T-helper 1 cell treated with Interleukin-12 subunit alpha and Interleukin-12 subunit beta and Interleukin-4 antibody, amounts not matched to agents 30 μg/mL and 1 μg/mL, for 36 hours (primary cell): ENCODE results near the gene TTC28.

Source experiments
- H3K27ac Mint-ChIP-seq: one replicate; pipeline ENCODE4 v1.8.0; 2021; ENCODE audit warnings: mild to moderate bottlenecking, mixed read lengths
- H3K27me3 Mint-ChIP-seq: one replicate; pipeline ENCODE4 v1.8.0; 2021; ENCODE audit warnings: low read depth, mixed read lengths
- H3K36me3 Mint-ChIP-seq: one replicate; pipeline ENCODE4 v1.8.0; 2021; ENCODE audit warnings: low read depth, mixed read lengths
- H3K4me1 Mint-ChIP-seq: one replicate; pipeline ENCODE4 v1.8.0; 2021; ENCODE audit warnings: low read depth, mixed read lengths
- H3K4me3 Mint-ChIP-seq: one replicate; pipeline ENCODE4 v1.8.0; 2021; ENCODE audit warnings: mild to moderate bottlenecking, moderate library complexity, mixed read lengths
- H3K9me3 Mint-ChIP-seq: one replicate; pipeline ENCODE4 v1.8.0; 2021; ENCODE audit warnings: mixed read lengths

Gene TTC28

GRCh38 chr22:28030473-28030872 lies 649.2 kb downstream of the TTC28 start:
- Mint-ChIP-seq H3K9me3 (no peaks in the 10 kb centered on the region), H3K4me1 (peaks cover 3% of the 10 kb centered on the region), H3K27me3 (no peaks in the 10 kb centered on the region), H3K27ac (no peak overlapping the region), H3K36me3 (no peaks in the 10 kb centered on the region), H3K4me3 (no peak overlapping the region)

GRCh38 chr22:28029956-28030355 lies 649.7 kb downstream of the TTC28 start:
- Mint-ChIP-seq H3K4me3 (no peak overlapping the region), H3K27ac (no peak overlapping the region), H3K36me3 (no peaks in the 10 kb centered on the region), H3K9me3 (no peaks in the 10 kb centered on the region), H3K27me3 (no peaks in the 10 kb centered on the region), H3K4me1 (peaks cover 2% of the 10 kb centered on the region)

- Mint-ChIP-seq H3K27me3 (no peaks in the 10 kb centered on the region), H3K4me1 (no peaks in the 10 kb centered on the region), H3K36me3 (no peaks in the 10 kb centered on the region), H3K9me3 (no peaks in the 10 kb centered on the region), H3K27ac (no peak overlapping the region), H3K4me3 (no peak overlapping the region)
Measured at GRCh38 chr22:28029201-28029948, 650.3 kb downstream of the TTC28 start.

- Mint-ChIP-seq H3K4me1 (no peaks in the 10 kb centered on the region), H3K27me3 (no peaks in the 10 kb centered on the region), H3K9me3 (no peaks in the 10 kb centered on the region), H3K27ac (no peak overlapping the region), H3K36me3 (no peaks in the 10 kb centered on the region), H3K4me3 (no peak overlapping the region)
Measured at GRCh38 chr22:28027453-28028448, 651.9 kb downstream of the TTC28 start.

GRCh38 chr22:28025866-28026575 lies 653.6 kb downstream of the TTC28 start:
- H3K4me3 Mint-ChIP-seq = no peak overlapping the region
- H3K9me3 Mint-ChIP-seq = no peaks in the 10 kb centered on the region
- no peaks in the 10 kb centered on the region for H3K36me3 Mint-ChIP-seq
- H3K27me3 Mint-ChIP-seq = no peaks in the 10 kb centered on the region
- no peaks in the 10 kb centered on the region for H3K4me1 Mint-ChIP-seq
- H3K27ac Mint-ChIP-seq = no peak overlapping the region

- H3K4me3 Mint-ChIP-seq = no peak overlapping the region
- no peak overlapping the region for H3K27ac Mint-ChIP-seq
- no peaks in the 10 kb centered on the region for H3K4me1 Mint-ChIP-seq
- no peaks in the 10 kb centered on the region for H3K36me3 Mint-ChIP-seq
- no peaks in the 10 kb centered on the region for H3K27me3 Mint-ChIP-seq
- H3K9me3 Mint-ChIP-seq = no peaks in the 10 kb centered on the region
Measured at GRCh38 chr22:28025333-28025732, 654.3 kb downstream of the TTC28 start.

- H3K4me1 Mint-ChIP-seq = no peaks in the 10 kb centered on the region
- H3K27me3 Mint-ChIP-seq = no peaks in the 10 kb centered on the region
- H3K9me3 Mint-ChIP-seq = no peaks in the 10 kb centered on the region
- H3K27ac Mint-ChIP-seq = no peak overlapping the region
- H3K36me3 Mint-ChIP-seq = no peaks in the 10 kb centered on the region
- H3K4me3 Mint-ChIP-seq = no peak overlapping the region
Measured at GRCh38 chr22:28024422-28024888, 655.2 kb downstream of the TTC28 start.

- Mint-ChIP-seq H3K4me3 (no peak overlapping the region), H3K36me3 (no peaks in the 10 kb centered on the region), H3K27me3 (no peaks in the 10 kb centered on the region), H3K4me1 (no peaks in the 10 kb centered on the region), H3K9me3 (no peaks in the 10 kb centered on the region), H3K27ac (no peak overlapping the region)
Measured at GRCh38 chr22:28023774-28024173, 655.9 kb downstream of the TTC28 start.

GRCh38 chr22:28023036-28023435 lies 656.6 kb downstream of the TTC28 start:
- Mint-ChIP-seq H3K9me3 (no peaks in the 10 kb centered on the region), H3K27me3 (no peaks in the 10 kb centered on the region), H3K36me3 (no peaks in the 10 kb centered on the region), H3K4me1 (no peaks in the 10 kb centered on the region), H3K4me3 (no peak overlapping the region), H3K27ac (no peak overlapping the region)

- Mint-ChIP-seq H3K4me1 (no peaks in the 10 kb centered on the region), H3K27ac (no peak overlapping the region), H3K9me3 (no peaks in the 10 kb centered on the region), H3K4me3 (no peak overlapping the region), H3K36me3 (no peaks in the 10 kb centered on the region), H3K27me3 (no peaks in the 10 kb centered on the region)
Measured at GRCh38 chr22:28021998-28022660, 657.5 kb downstream of the TTC28 start.

GRCh38 chr22:28021116-28021997 lies 658.3 kb downstream of the TTC28 start:
- Mint-ChIP-seq H3K27me3 (no peaks in the 10 kb centered on the region), H3K4me1 (no peaks in the 10 kb centered on the region), H3K27ac (no peak overlapping the region), H3K4me3 (no peak overlapping the region), H3K9me3 (no peaks in the 10 kb centered on the region), H3K36me3 (no peaks in the 10 kb centered on the region)

- no peaks in the 10 kb centered on the region for H3K36me3 Mint-ChIP-seq
- H3K27ac Mint-ChIP-seq = no peak overlapping the region
- H3K27me3 Mint-ChIP-seq = no peaks in the 10 kb centered on the region
- no peaks in the 10 kb centered on the region for H3K9me3 Mint-ChIP-seq
- no peak overlapping the region for H3K4me3 Mint-ChIP-seq
- H3K4me1 Mint-ChIP-seq = no peaks in the 10 kb centered on the region
Measured at GRCh38 chr22:28019881-28020861, 659.5 kb downstream of the TTC28 start.
